ENCODE data around the gene PITPNM3. TPM values are rescaled to one million over a fixed set of nuclear protein-coding genes. Genes with fewer than 3 reads are reported as not detected.

Gene PITPNM3
- total RNA-seq, 2 donors from 2014 or later, result 1.3 to 3.4 TPM

DNA sequence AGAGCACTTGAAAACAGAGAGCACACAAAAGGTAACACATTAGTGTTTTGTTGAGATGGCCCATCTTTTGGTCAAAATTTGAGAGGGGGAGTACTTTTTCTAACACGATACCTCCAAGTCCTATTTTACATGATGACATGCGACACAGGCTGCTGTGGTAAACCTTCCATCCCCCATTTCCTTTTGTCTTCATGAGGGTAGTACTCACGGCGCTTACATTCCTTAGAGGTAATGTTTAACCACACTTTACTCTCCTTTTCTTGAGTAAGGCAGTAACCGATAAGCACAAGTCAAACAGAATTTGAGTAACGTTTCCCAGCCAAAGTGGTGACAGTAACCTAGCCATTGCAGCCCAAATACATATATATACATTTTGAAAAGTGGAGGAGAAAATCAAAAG lies 35.8 kb upstream of the PITPNM3 start:
- Histone ChIP-seq H3K4me3 (no peak overlapping the region), H3K36me3 (replicated peaks in 1 of 2; ENCODE audit: insufficient read depth in 1 of 2, low read depth in 2 of 2) (peaks cover 4 to 15% of the 10 kb centered on the region in 2 donors), H3K9me3 (no peaks in the 10 kb centered on the region), H3K27me3 (no peaks in the 10 kb centered on the region), H3K4me1 (peaks cover 6% of the 10 kb centered on the region), H3K27ac (peak overlapping the region in 3 of 4 donors; percentile 11 to 75 (median 46))
- DNase-seq (no peak), ATAC-seq (peak; percentile 75)
- TF ChIP-seq, protein P1, sequence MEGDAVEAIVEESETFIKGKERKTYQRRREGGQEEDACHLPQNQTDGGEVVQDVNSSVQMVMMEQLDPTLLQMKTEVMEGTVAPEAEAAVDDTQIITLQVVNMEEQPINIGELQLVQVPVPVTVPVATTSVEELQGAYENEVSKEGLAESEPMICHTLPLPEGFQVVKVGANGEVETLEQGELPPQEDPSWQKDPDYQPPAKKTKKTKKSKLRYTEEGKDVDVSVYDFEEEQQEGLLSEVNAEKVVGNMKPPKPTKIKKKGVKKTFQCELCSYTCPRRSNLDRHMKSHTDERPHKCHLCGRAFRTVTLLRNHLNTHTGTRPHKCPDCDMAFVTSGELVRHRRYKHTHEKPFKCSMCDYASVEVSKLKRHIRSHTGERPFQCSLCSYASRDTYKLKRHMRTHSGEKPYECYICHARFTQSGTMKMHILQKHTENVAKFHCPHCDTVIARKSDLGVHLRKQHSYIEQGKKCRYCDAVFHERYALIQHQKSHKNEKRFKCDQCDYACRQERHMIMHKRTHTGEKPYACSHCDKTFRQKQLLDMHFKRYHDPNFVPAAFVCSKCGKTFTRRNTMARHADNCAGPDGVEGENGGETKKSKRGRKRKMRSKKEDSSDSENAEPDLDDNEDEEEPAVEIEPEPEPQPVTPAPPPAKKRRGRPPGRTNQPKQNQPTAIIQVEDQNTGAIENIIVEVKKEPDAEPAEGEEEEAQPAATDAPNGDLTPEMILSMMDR (IDR thresholded peaks at IDR 0.05), result no peak
- no peak for TF ChIP-seq POLR2A (IDR thresholded peaks at IDR 0.05)
- WGBS, 2 donors, result 36 to 56% methylated on average over 6 of the region's 6 CpGs
- intact Hi-C loops (cut with DNase I), result no loop called here

GRCh38 chr17:6591599-6592158 lies 35.3 kb upstream of the PITPNM3 start:
- no peaks in the 10 kb centered on the region for H3K27me3 ChIP-seq
- 51 to 66% methylated on average over 7 of the region's 7 CpGs for WGBS, 2 donors
- peaks cover 4 to 15% of the 10 kb centered on the region in 2 donors for H3K36me3 ChIP-seq (replicated peaks in 1 of 2; ENCODE audit: insufficient read depth in 1 of 2, low read depth in 2 of 2)
- intact Hi-C loops (cut with DNase I), result no loop called here
- no peaks in the 10 kb centered on the region for H3K9me3 ChIP-seq
- H3K27ac ChIP-seq, result peak overlapping the region in 3 of 4 donors; percentile 11 to 75 (median 46)
- no peak overlapping the region for H3K4me3 ChIP-seq
- ATAC-seq, result no peak
- DNase-seq, result no peak
- peaks cover 6% of the 10 kb centered on the region for H3K4me1 ChIP-seq
- TF ChIP-seq POLR2A (IDR thresholded peaks at IDR 0.05), result no peak
- TF ChIP-seq, protein P1 (IDR thresholded peaks at IDR 0.05), result no peak

GRCh38 chr17:6589266-6589946 lies 33.1 kb upstream of the PITPNM3 start:
- H3K36me3 ChIP-seq (replicated peaks in 1 of 2; ENCODE audit: insufficient read depth in 1 of 2, low read depth in 2 of 2), result peaks cover 4 to 21% of the 10 kb centered on the region in 2 donors
- no peak overlapping the region for H3K4me3 ChIP-seq
- DNase-seq, result no peak
- peaks cover 6% of the 10 kb centered on the region for H3K4me1 ChIP-seq
- no peaks in the 10 kb centered on the region for H3K9me3 ChIP-seq
- intact Hi-C loops (cut with DNase I), result no loop called here
- no peak for ATAC-seq
- H3K27ac ChIP-seq, result no peak overlapping the region
- no peak for TF ChIP-seq POLR2A (IDR thresholded peaks at IDR 0.05)
- TF ChIP-seq, protein P1 (IDR thresholded peaks at IDR 0.05), result no peak
- no peaks in the 10 kb centered on the region for H3K27me3 ChIP-seq
- WGBS, 2 donors, result 91 to 95% methylated on average over 13 to 15 of the region's 15 CpGs

GRCh38 chr17:6588165-6588564 lies 31.8 kb upstream of the PITPNM3 start:
- WGBS, 2 donors, result 85 to 95% methylated on average over 5 of the region's 5 CpGs
- intact Hi-C loops (cut with DNase I), result no loop called here
- peaks cover 4 to 21% of the 10 kb centered on the region in 2 donors for H3K36me3 ChIP-seq (replicated peaks in 1 of 2; ENCODE audit: insufficient read depth in 1 of 2, low read depth in 2 of 2)

More at GRCh38 chr17:6588165-6588564, 31.8 kb upstream of the PITPNM3 start:
- DNase-seq (no peak), ATAC-seq (no peak)
- no peak for TF ChIP-seq POLR2A (IDR thresholded peaks at IDR 0.05)
- TF ChIP-seq, protein P1 (IDR thresholded peaks at IDR 0.05), result no peak
- peaks cover 6% of the 10 kb centered on the region for H3K4me1 ChIP-seq
- no peaks in the 10 kb centered on the region for H3K27me3 ChIP-seq
- no peak overlapping the region for H3K27ac ChIP-seq
- no peaks in the 10 kb centered on the region for H3K9me3 ChIP-seq
- H3K4me3 ChIP-seq, result no peak overlapping the region
